ENCODE measurements around the gene ITSN2.

- TF ChIP-seq CTCF (IDR thresholded peaks at IDR 0.05) (no peak), POLR2A (IDR thresholded peaks at IDR 0.05) (no peak)
These were observed 23.5 kb downstream of the ITSN2 start for GRCh38 chr2:24336811-24337210.

Data from body of pancreas (tissue), 4 donors.